Neuronal stem cell (in vitro differentiated cells): ENCODE data around the gene UBE3D.

Experiments used
- DNase-seq: peaks from one replicate; pipeline ENCODE4 v3.0.0-alpha.2; 2013; ENCODE audit warnings: low spot score
- H2AFZ ChIP-seq: one replicate; pipeline ENCODE4 v1.6.1; 2013; ENCODE audit warnings: mild to moderate bottlenecking, low read length, inconsistent platforms
- H2AK5ac ChIP-seq: 2 replicates; pipeline ENCODE4 v1.6.1; 2013; ENCODE audit warnings: low read depth, mild to moderate bottlenecking, inconsistent platforms, low read length, moderate library complexity, mixed read lengths
- H2BK120ac ChIP-seq: 2 replicates; pipeline ENCODE4 v1.6.1; 2013; ENCODE audit warnings: low read depth, mild to moderate bottlenecking, inconsistent platforms, low read length, moderate library complexity, mixed read lengths
- H2BK12ac ChIP-seq: one replicate; pipeline ENCODE4 v1.6.1; 2013; ENCODE audit warnings: low read length, inconsistent platforms
- H2BK15ac ChIP-seq: 2 replicates; pipeline ENCODE4 v1.6.1; 2013; ENCODE audit warnings: mild to moderate bottlenecking, low read length, inconsistent platforms, mixed read lengths
- H2BK5ac ChIP-seq: one replicate; pipeline ENCODE4 v1.6.1; 2013; ENCODE audit warnings: inconsistent platforms, mild to moderate bottlenecking, low read length, moderate library complexity
- H3K14ac ChIP-seq: one replicate; pipeline ENCODE4 v1.6.1; 2013; ENCODE audit warnings: low read length, inconsistent platforms
- H3K18ac ChIP-seq: 2 replicates; pipeline ENCODE4 v1.6.1; 2013; ENCODE audit warnings: low read length, inconsistent platforms
- H3K23ac ChIP-seq: 2 replicates; pipeline ENCODE4 v1.6.1; 2013; ENCODE audit warnings: low read depth, mild to moderate bottlenecking, mixed read lengths, low read length, inconsistent platforms; ENCODE audit not compliant: poor library complexity
- H3K27ac ChIP-seq: replicated peaks from 3 replicates; pipeline ENCODE4 v1.5.1; 2013; ENCODE audit warnings: low read length, inconsistent platforms
- H3K27me3 ChIP-seq, 3 experiments: 2 replicates each; pipeline ENCODE4 v1.6.1; 2013; ENCODE audit warnings: low read length in 3 of 3, mild to moderate bottlenecking in 2 of 3, inconsistent platforms in 1 of 3, low read depth in 1 of 3, mixed read lengths in 1 of 3, moderate library complexity in 1 of 3; ENCODE audit not compliant: control insufficient read depth in 3 of 3, insufficient read depth in 3 of 3
- H3K36me3 ChIP-seq, 2 donors: replicated peaks in 1 of 2; 2 replicates each; pipeline ENCODE4 v1.6.1; 2013; ENCODE audit warnings: low read length in 2 of 2; ENCODE audit not compliant: control insufficient read depth in 2 of 2, insufficient read depth in 2 of 2
- H3K4ac ChIP-seq: 2 replicates; pipeline ENCODE4 v1.6.1; 2013; ENCODE audit warnings: inconsistent platforms, mild to moderate bottlenecking, low read length, moderate library complexity
- H3K4me1 ChIP-seq, 2 donors: 1 replicate in 1 of 2; 2 replicates in 1 of 2; pipeline ENCODE4 v1.6.1; 2013; ENCODE audit warnings: low read length in 2 of 2, low read depth in 1 of 2; ENCODE audit not compliant: control insufficient read depth in 2 of 2, insufficient read depth in 1 of 2
- H3K4me2 ChIP-seq: one replicate; pipeline ENCODE4 v1.6.1; 2013; ENCODE audit warnings: mild to moderate bottlenecking, low read length, inconsistent platforms; ENCODE audit not compliant: insufficient read depth, poor library complexity, severe bottlenecking
- H3K4me3 ChIP-seq, 2 donors: 2 replicates each; pipeline ENCODE4 v1.5.1; 2013; ENCODE audit warnings: low read length in 2 of 2, mild to moderate bottlenecking in 2 of 2, inconsistent platforms in 1 of 2, moderate library complexity in 1 of 2
- H3K79me1 ChIP-seq: one replicate; pipeline ENCODE4 v1.6.1; 2013; ENCODE audit warnings: low read depth, mild to moderate bottlenecking, inconsistent platforms, low read length, moderate library complexity
- H3K9ac ChIP-seq: one replicate; pipeline ENCODE4 v1.6.1; 2013; ENCODE audit warnings: mild to moderate bottlenecking, low read depth, low read length, inconsistent platforms; ENCODE audit not compliant: poor library complexity
- H3K9me3 ChIP-seq, 2 donors: replicated peaks in 1 of 2; 2 replicates each; pipeline versions ENCODE3 to v1.6.1; 2013; ENCODE audit warnings: low read length in 2 of 2, mild to moderate bottlenecking in 2 of 2, inconsistent platforms in 1 of 2, low read depth in 1 of 2, mixed read lengths in 1 of 2, moderate library complexity in 1 of 2; ENCODE audit not compliant: control insufficient read depth in 2 of 2, insufficient read depth in 1 of 2
- H4K8ac ChIP-seq: one replicate; pipeline ENCODE4 v1.6.1; 2013; ENCODE audit warnings: low read depth, mild to moderate bottlenecking, inconsistent platforms, low read length, moderate library complexity
- H4K91ac ChIP-seq: one replicate; pipeline ENCODE4 v1.6.1; 2013; ENCODE audit warnings: low read length, low read depth, mild to moderate bottlenecking, inconsistent platforms; ENCODE audit not compliant: poor library complexity
- WGBS, 2 donors: extraction: QIAGEN DNeasy Blood & Tissue Kit; methylation state at CpG; one replicate each; pipeline ENCODE4 v1.1.7; 2013; ENCODE audit warnings: missing lambda C conversion rate in 2 of 2, mixed read lengths in 1 of 2; ENCODE audit not compliant: insufficient read length in 2 of 2, insufficient replicate concordance in 1 of 2; ENCODE audit errors: extremely low coverage in 2 of 2; 5-methylcytosine and 5-hydroxymethylcytosine counted together

UBE3D gene

DNA sequence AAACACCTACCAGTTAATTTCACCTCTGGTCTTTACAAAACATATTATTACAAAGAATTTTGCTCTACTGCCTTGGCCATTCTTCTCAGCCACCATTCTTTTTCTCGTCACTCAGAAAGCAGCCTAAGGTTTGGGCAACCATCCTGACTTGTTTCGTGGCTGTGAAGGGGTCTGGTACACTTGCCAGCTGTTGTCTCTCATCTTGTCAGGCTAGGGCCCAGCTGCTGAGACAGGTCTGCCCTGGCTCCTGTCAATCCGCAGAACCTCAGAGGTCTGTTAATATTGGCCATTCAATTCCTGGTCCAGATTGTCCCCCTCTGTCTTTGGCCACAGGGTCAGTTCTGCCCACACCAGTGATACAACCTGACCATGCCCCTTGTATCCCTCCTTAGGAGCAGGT, 197.7 kb downstream of the UBE3D start:
- Histone ChIP-seq H3K36me3 (no peaks in the 10 kb centered on the region), H3K27ac (no peak overlapping the region), H2AFZ (no peak overlapping the region), H2BK12ac (no peak overlapping the region), H2BK120ac (no peak overlapping the region), H4K91ac (no peak overlapping the region), H3K23ac (no peak overlapping the region), H3K4ac (no peak overlapping the region), H3K9ac (no peak overlapping the region), H3K14ac (no peak overlapping the region), H3K79me1 (no peaks in the 10 kb centered on the region), H3K27me3 (no peaks in the 10 kb centered on the region), H3K18ac (no peak overlapping the region), H2AK5ac (no peak overlapping the region), H3K4me1 (no peaks in the 10 kb centered on the region), H2BK5ac (no peak overlapping the region), H3K9me3 (no peaks in the 10 kb centered on the region), H4K8ac (no peak overlapping the region), H3K4me3 (no peak overlapping the region), H3K4me2 (no peak overlapping the region), H2BK15ac (no peak overlapping the region)
- no CpG with 5 or more reads among the region's 3 CpGs for whole genome bisulfite sequencing, 2 donors
- DNase-seq = no peak

GRCh38 chr6:82866446-82866845, 199.2 kb downstream of the UBE3D start:
- no peak overlapping the region for H3K4ac ChIP-seq
- H3K14ac ChIP-seq = no peak overlapping the region
- no peak for DNase-seq
- no peak overlapping the region for H3K9ac ChIP-seq
- no peaks in the 10 kb centered on the region for H3K79me1 ChIP-seq
- WGBS, 2 donors = no CpG with 5 or more reads among the region's 3 CpGs
- H3K4me2 ChIP-seq = no peak overlapping the region
- no peak overlapping the region for H2BK12ac ChIP-seq
- H3K36me3 ChIP-seq = no peaks in the 10 kb centered on the region
- H3K9me3 ChIP-seq = no peaks in the 10 kb centered on the region
- H2BK120ac ChIP-seq = no peak overlapping the region
- no peaks in the 10 kb centered on the region for H3K27me3 ChIP-seq
- no peak overlapping the region for H3K4me3 ChIP-seq
- no peak overlapping the region for H3K23ac ChIP-seq
- no peak overlapping the region for H4K91ac ChIP-seq
- H2AK5ac ChIP-seq = no peak overlapping the region
- no peak overlapping the region for H2BK15ac ChIP-seq
- no peak overlapping the region for H2BK5ac ChIP-seq
- no peak overlapping the region for H3K27ac ChIP-seq
- no peak overlapping the region for H3K18ac ChIP-seq
- no peaks in the 10 kb centered on the region for H3K4me1 ChIP-seq
- H2AFZ ChIP-seq = no peak overlapping the region
- H4K8ac ChIP-seq = no peak overlapping the region

GRCh38 chr6:82865461-82865860, 200.2 kb downstream of the UBE3D start:
- Histone ChIP-seq H3K4me3 (no peak overlapping the region), H3K4me2 (no peak overlapping the region), H4K91ac (no peak overlapping the region), H3K27me3 (no peaks in the 10 kb centered on the region), H3K79me1 (no peaks in the 10 kb centered on the region), H3K4me1 (no peaks in the 10 kb centered on the region), H3K23ac (no peak overlapping the region), H3K14ac (no peak overlapping the region), H2BK120ac (no peak overlapping the region), H2AFZ (no peak overlapping the region), H2AK5ac (no peak overlapping the region), H2BK15ac (no peak overlapping the region), H3K9me3 (no peaks in the 10 kb centered on the region), H3K4ac (no peak overlapping the region), H2BK12ac (no peak overlapping the region), H3K36me3 (no peaks in the 10 kb centered on the region), H3K27ac (no peak overlapping the region), H3K18ac (no peak overlapping the region), H4K8ac (no peak overlapping the region), H3K9ac (no peak overlapping the region), H2BK5ac (no peak overlapping the region)
- WGBS, 2 donors = no CpG with 5 or more reads among the region's 3 CpGs
- DNase-seq = no peak

- H3K4me1 ChIP-seq = no peaks in the 10 kb centered on the region
- no peaks in the 10 kb centered on the region for H3K27me3 ChIP-seq
- no peak overlapping the region for H3K9ac ChIP-seq
- H2BK5ac ChIP-seq = no peak overlapping the region
- no peak overlapping the region for H2BK120ac ChIP-seq
- H3K18ac ChIP-seq = no peak overlapping the region
- no peak overlapping the region for H3K23ac ChIP-seq
- H2BK12ac ChIP-seq = no peak overlapping the region
- H4K91ac ChIP-seq = no peak overlapping the region
- no peaks in the 10 kb centered on the region for H3K79me1 ChIP-seq
- no peak overlapping the region for H2AK5ac ChIP-seq
- H3K4ac ChIP-seq = no peak overlapping the region
- no peak overlapping the region for H2AFZ ChIP-seq
- H4K8ac ChIP-seq = no peak overlapping the region
- no peaks in the 10 kb centered on the region for H3K9me3 ChIP-seq
- no peak overlapping the region for H3K14ac ChIP-seq
- H3K4me2 ChIP-seq = no peak overlapping the region
- H3K4me3 ChIP-seq = no peak overlapping the region
- no peaks in the 10 kb centered on the region for H3K36me3 ChIP-seq
- no peak overlapping the region for H3K27ac ChIP-seq
- DNase-seq = no peak
- H2BK15ac ChIP-seq = no peak overlapping the region
These were observed 201.9 kb downstream of the UBE3D start for GRCh38 chr6:82863781-82864180.
